Body of pancreas (tissue), 4 donors: Measurements from ENCODE around the gene UNC119B.

Experiments
- POLR2A ChIP-seq, 3 donors: fragments of 450-650 bp; IDR thresholded peaks; one replicate each; pipeline ENCODE4 v1.6.1; 2016; ENCODE audit warnings: antibody characterized with exemption in 3 of 3, mild to moderate bottlenecking in 2 of 3
- TF ChIP-seq, protein P1 (sequence below), 7 experiments: fragments of 450-650 bp in 4 of 7; fragments of 200-600 bp in 3 of 7; sonication (generic) in 3 of 7; IDR thresholded peaks; one replicate each; pipeline ENCODE4 v1.5.1; 2016 to 2019; ENCODE audit warnings: antibody characterized with exemption in 7 of 7

DNA sequence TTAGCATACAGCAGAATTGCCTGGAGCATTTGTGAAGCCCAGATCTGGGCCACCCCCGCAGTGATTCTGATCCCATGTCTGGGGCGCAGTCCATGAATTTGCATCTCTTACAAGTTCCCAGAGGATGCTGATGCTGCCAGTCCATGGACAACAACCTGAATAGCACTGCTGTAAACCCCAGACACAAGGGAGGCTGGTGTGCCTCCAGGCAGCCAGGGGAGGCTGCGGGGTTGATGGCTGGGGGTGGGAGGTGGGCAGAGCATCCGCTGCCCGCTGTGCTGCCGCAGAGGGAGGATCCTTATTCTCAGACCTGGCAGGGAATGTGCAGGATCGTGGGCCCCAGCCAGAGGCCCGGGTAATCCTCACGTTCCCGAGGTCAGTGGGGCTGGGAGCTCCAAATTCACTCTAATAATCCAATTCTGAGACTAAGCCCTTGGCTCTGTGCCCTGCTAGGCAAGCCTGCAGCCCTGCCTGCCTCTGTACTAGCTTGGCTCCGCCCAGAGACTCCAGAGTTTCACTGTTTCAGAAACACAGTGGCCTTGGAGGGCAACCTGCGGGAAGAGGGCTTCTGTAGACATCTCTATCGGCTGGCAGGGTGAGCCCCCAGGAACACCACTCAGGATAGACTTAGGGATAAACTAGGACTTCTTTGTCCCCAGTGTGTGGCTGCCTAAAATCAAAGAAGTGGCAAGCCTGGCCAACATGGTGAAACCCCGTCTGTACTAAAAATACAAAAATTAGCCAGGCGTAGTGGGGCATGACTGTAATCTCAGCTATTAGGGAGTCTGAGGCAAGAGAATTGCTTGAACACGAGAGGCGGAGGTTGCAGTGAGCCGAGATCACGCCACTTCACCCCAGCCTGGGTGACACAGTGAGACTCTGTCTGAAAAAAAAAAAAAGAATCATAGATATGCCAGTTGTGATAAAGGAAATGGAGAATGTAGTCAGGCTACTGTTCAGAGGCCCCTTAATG, 41.1 kb upstream of the UNC119B start:
- TF ChIP-seq, protein P1, sequence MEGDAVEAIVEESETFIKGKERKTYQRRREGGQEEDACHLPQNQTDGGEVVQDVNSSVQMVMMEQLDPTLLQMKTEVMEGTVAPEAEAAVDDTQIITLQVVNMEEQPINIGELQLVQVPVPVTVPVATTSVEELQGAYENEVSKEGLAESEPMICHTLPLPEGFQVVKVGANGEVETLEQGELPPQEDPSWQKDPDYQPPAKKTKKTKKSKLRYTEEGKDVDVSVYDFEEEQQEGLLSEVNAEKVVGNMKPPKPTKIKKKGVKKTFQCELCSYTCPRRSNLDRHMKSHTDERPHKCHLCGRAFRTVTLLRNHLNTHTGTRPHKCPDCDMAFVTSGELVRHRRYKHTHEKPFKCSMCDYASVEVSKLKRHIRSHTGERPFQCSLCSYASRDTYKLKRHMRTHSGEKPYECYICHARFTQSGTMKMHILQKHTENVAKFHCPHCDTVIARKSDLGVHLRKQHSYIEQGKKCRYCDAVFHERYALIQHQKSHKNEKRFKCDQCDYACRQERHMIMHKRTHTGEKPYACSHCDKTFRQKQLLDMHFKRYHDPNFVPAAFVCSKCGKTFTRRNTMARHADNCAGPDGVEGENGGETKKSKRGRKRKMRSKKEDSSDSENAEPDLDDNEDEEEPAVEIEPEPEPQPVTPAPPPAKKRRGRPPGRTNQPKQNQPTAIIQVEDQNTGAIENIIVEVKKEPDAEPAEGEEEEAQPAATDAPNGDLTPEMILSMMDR (IDR thresholded peaks at IDR 0.05): no peak
- peak in 1 of 3 donors; percentile 16 for TF ChIP-seq POLR2A (IDR thresholded peaks at IDR 0.05)
